Erythroblast (primary cell): ENCODE results near the gene HJV.

Experiments used
- GATA1 ChIP-seq: IDR thresholded peaks from 2 replicates; pipeline ENCODE4 v1.6.1; 2011; ENCODE audit warnings: low read depth, mild to moderate bottlenecking, control low read depth, low read length, moderate library complexity
- POLR2A ChIP-seq: IDR thresholded peaks from 2 replicates; pipeline ENCODE4 v1.6.1; 2011; ENCODE audit warnings: mild to moderate bottlenecking, low read length

GRCh38 chr1:146035048-146035423, 13.5 kb upstream of the HJV start:
- no peak for TF ChIP-seq POLR2A
- TF ChIP-seq GATA1, result no peak
